T47D (cell line): Measurements from ENCODE around the gene TTLL11.
A peak's percentile ranks its signal among the peaks of the same experiment; 100 is the strongest.

Experiments
- DNase-seq, 2 experiments: peaks; one replicate each; pipeline versions ENCODE4 v3.0.0 to v3.0.0-alpha.2; 2011 to 2012; ENCODE audit warnings: low read depth in 1 of 2, low spot score in 1 of 2
- JUND ChIP-seq: IDR thresholded peaks from 2 replicates; pipeline ENCODE4 v1.6.1; 2012; ENCODE audit warnings: low read depth
- in situ Hi-C: cut with HindIII; loops from 2 replicates; pipeline ENCODE4 v1.10.0; 2016; ENCODE audit warnings: low sequenced_read_pairs, low pct_unique_long_range_greater_than_20kb

Gene TTLL11

GRCh38 chr9:121966706-121967105 is 126.4 kb downstream of the TTLL11 start:
- TF ChIP-seq JUND = no peak
- in situ Hi-C loops = no loop called here
- no peak for DNase-seq

- DNase-seq = no peak
- in situ Hi-C loops = no loop called here
- TF ChIP-seq JUND = no peak
These were observed 129.5 kb downstream of the TTLL11 start for GRCh38 chr9:121963528-121963995.

GRCh38 chr9:121962421-121962820 is 130.7 kb downstream of the TTLL11 start:
- no peak for DNase-seq
- in situ Hi-C loops = no loop called here
- no peak for TF ChIP-seq JUND

- in situ Hi-C loops = no loop called here
These were observed 132.4 kb downstream of the TTLL11 start for GRCh38 chr9:121960665-121961064.

GRCh38 chr9:121958530-121958929 is 134.6 kb downstream of the TTLL11 start:
- in situ Hi-C loops = no loop called here
- no peak for DNase-seq
- TF ChIP-seq JUND = no peak

More at GRCh38 chr9:121960665-121961064, 132.4 kb downstream of the TTLL11 start:
- no peak for TF ChIP-seq JUND
- no peak for DNase-seq

GRCh38 chr9:121956808-121957207 is 136.3 kb downstream of the TTLL11 start:
- no peak for TF ChIP-seq JUND
- DNase-seq = no peak

GRCh38 chr9:121955649-121956048 is 137.5 kb downstream of the TTLL11 start:
- in situ Hi-C loops = no loop called here
- DNase-seq = peak in 1 of 2 experiments; percentile 30
- no peak for TF ChIP-seq JUND

More at GRCh38 chr9:121956808-121957207, 136.3 kb downstream of the TTLL11 start:
- in situ Hi-C loops = no loop called here

GRCh38 chr9:121954477-121955140 is 138.5 kb downstream of the TTLL11 start:
- in situ Hi-C loops = no loop called here

GRCh38 chr9:121952611-121953010 is 140.5 kb downstream of the TTLL11 start:
- no peak for DNase-seq
- in situ Hi-C loops = no loop called here
- no peak for TF ChIP-seq JUND

More at GRCh38 chr9:121954477-121955140, 138.5 kb downstream of the TTLL11 start:
- TF ChIP-seq JUND = no peak
- no peak for DNase-seq

GRCh38 chr9:121950866-121951265 is 142.2 kb downstream of the TTLL11 start:
- DNase-seq = no peak
- TF ChIP-seq JUND = no peak
- in situ Hi-C loops = no loop called here

- no peak for TF ChIP-seq JUND
- DNase-seq = no peak
- in situ Hi-C loops = no loop called here
These were observed 142.7 kb downstream of the TTLL11 start for GRCh38 chr9:121950441-121950840.

- in situ Hi-C loops = no loop called here
- no peak for DNase-seq
- TF ChIP-seq JUND = no peak
These were observed 143.3 kb downstream of the TTLL11 start for GRCh38 chr9:121949766-121950165.

GRCh38 chr9:121949364-121949763 is 143.7 kb downstream of the TTLL11 start:
- no peak for DNase-seq
- no peak for TF ChIP-seq JUND
- in situ Hi-C loops = no loop called here

- TF ChIP-seq JUND = no peak
- in situ Hi-C loops = no loop called here
- no peak for DNase-seq
These were observed 145.3 kb downstream of the TTLL11 start for GRCh38 chr9:121947775-121948174.
